ENCODE results near the gene ABCA4.

ABCA4 gene

DNA sequence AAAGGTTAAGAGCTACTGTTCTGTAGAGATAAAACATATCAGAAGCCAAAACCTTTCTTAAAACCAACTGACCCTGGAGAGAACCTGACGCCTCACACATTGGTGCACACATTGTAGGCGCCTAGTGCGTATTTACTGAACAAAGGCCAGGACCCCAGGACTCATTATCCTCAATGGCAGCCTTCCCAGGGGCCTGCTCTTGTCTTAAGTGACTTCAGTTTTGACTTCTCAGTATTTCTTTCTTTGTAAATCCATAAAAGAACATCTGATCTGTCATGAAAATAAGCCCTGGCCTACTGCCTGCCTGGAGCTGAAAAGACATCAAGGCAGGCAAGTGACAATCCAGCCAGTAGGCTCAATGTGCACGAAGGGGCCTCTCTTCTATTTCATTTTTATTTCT is 27.6 kb downstream of the ABCA4 start:
- TF ChIP-seq, protein P1, sequence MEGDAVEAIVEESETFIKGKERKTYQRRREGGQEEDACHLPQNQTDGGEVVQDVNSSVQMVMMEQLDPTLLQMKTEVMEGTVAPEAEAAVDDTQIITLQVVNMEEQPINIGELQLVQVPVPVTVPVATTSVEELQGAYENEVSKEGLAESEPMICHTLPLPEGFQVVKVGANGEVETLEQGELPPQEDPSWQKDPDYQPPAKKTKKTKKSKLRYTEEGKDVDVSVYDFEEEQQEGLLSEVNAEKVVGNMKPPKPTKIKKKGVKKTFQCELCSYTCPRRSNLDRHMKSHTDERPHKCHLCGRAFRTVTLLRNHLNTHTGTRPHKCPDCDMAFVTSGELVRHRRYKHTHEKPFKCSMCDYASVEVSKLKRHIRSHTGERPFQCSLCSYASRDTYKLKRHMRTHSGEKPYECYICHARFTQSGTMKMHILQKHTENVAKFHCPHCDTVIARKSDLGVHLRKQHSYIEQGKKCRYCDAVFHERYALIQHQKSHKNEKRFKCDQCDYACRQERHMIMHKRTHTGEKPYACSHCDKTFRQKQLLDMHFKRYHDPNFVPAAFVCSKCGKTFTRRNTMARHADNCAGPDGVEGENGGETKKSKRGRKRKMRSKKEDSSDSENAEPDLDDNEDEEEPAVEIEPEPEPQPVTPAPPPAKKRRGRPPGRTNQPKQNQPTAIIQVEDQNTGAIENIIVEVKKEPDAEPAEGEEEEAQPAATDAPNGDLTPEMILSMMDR (IDR thresholded peaks at IDR 0.05; ENCODE audit: borderline replicate concordance, insufficient read depth, low read depth, low read length), result no peak
- no peak overlapping the region for H3K4me3 ChIP-seq (ENCODE audit: low read depth, low read length)

DNA sequence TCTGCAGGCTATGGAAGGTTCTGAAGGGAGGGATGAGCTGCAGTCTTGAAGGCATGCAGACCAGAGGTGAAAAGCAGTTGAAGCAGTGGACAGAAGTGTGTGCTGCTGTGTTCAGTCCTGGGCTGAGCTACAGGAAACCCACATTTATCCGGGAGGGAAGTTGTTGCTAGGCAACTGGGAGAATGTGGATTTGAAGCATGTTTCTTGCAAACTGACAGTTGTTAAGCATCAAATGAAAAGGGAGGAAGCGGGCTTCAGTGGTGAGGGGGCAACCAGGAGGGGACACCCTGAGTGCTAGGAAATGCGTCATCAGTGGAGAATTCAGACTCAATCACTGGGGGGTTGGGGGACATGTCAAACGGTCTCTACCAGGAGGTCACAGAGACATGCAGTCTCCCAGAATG is 28.7 kb downstream of the ABCA4 start:
- TF ChIP-seq, protein P1 (IDR thresholded peaks at IDR 0.05; ENCODE audit: borderline replicate concordance, insufficient read depth, low read depth, low read length), result no peak
- H3K4me3 ChIP-seq (ENCODE audit: low read depth, low read length), result no peak overlapping the region

- no peak overlapping the region for H3K4me3 ChIP-seq (ENCODE audit: low read depth, low read length)
- TF ChIP-seq, protein P1 (IDR thresholded peaks at IDR 0.05; ENCODE audit: borderline replicate concordance, insufficient read depth, low read depth, low read length), result no peak
Observed at GRCh38 chr1:94090761-94091160, 30.2 kb downstream of the ABCA4 start.

DNA sequence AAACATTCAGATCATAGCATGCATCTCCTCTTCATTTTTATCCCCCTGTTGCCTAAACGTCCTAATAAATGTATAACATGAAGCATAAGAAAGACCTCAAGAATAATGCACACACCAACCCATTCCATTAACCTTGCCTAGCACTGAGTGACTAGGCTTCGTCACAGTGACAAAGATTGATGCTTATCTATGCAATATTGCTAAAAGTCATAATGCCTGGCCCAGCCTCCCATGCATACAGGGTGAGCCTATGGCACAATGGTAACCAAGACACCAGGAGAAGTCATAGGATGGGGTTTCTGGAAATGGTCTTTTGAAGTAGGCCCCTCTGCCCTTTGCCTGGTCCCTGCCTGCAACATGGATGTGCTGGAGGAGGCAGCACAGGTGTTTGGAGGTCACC is 33.8 kb downstream of the ABCA4 start:
- no peak overlapping the region for H3K4me3 ChIP-seq (ENCODE audit: low read depth, low read length)
- TF ChIP-seq, protein P1 (IDR thresholded peaks at IDR 0.05; ENCODE audit: borderline replicate concordance, insufficient read depth, low read depth, low read length), result no peak

DNA sequence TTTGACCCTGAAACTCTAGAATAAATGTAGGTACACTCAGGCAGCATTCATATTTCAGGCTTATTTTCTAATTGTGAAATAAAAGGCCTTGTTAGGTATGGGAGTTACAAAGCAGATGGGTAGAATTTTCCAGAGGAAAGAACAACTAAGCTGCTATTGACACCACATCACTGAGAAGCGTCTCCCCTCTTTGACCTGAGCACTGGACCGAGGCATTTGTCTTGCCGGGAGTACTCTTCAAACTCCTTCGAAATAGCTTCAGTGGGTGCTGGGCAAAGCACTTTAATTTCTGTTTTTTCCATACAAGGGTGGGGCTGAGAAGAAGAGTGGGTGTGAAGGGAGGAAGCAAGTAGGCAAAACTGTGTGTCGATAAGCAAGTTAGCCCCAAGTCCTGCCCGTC is 36.4 kb downstream of the ABCA4 start:
- TF ChIP-seq, protein P1 (IDR thresholded peaks at IDR 0.05; ENCODE audit: borderline replicate concordance, insufficient read depth, low read depth, low read length), result no peak

DNA sequence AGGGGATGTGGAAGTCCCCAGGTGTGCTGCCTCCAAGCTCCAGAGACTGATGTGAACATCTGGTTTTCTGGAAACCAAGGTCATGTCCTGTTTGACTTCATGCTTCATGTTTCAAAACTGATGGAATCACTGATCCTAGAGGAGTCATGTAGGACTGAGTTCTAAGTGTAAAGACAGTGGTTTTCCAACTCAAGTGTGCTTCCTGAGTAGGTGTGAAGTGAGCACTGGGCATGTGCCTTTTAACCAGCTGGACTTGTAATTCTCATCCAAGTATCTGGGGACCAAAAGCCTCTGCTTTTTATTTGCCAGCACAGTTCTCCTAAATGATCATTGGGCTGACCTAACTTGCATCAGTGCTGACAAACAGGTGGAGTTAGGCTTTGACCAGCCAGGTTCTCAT is 36.9 kb downstream of the ABCA4 start:
- no peak overlapping the region for H3K4me3 ChIP-seq (ENCODE audit: low read depth, low read length)
- TF ChIP-seq, protein P1 (IDR thresholded peaks at IDR 0.05; ENCODE audit: borderline replicate concordance, insufficient read depth, low read depth, low read length), result no peak

More for the DNA sequence above, 36.4 kb downstream of the ABCA4 start:
- H3K4me3 ChIP-seq (ENCODE audit: low read depth, low read length), result no peak overlapping the region

GRCh38 chr1:94083681-94084080 is 37.3 kb downstream of the ABCA4 start:
- TF ChIP-seq, protein P1 (IDR thresholded peaks at IDR 0.05; ENCODE audit: borderline replicate concordance, insufficient read depth, low read depth, low read length), result no peak
- no peak overlapping the region for H3K4me3 ChIP-seq (ENCODE audit: low read depth, low read length)
